K562 (cell line): ENCODE results near the gene TAPBPL. TPM values are rescaled to one million over a fixed set of nuclear protein-coding genes. Genes with fewer than 3 reads are reported as not detected.

Experiments used
- ATAC-seq: fragments of 200-7000 bp; cut with Tn5 transposase; 3 replicates; pipeline ENCODE4 v1.9.1; 2020; ENCODE audit warnings: moderate library complexity
- BruUV-seq: library from RNA; stranded (reverse); fragments of 400-500 nt; replicated peaks from 2 replicates; lab custom pipeline; 2021; lab: Mats Ljungman, UMichigan
- CTCF ChIA-PET: fragments of 300-600 bp; formaldehyde crosslinking; extraction: SDS; loops from one replicate; lab custom pipeline; 2021; ENCODE audit warnings: low intra/inter-chr PET ratio; lab: Yijun Ruan, JAX
- POLR2A ChIA-PET: fragments of 300-600, 350-650 bp; sonication (Branson Sonifier 250); formaldehyde crosslinking; extraction: SDS; loops from one replicate; lab custom pipeline; 2021; ENCODE audit warnings: antibody characterized with exemption, inconsistent platforms; lab: Yijun Ruan, JAX
- DNase-seq, 4 experiments: peaks; one replicate each; pipeline versions ENCODE4 v3.0.0 to v3.0.0-alpha.2; 2011 to 2018; ENCODE audit warnings: low spot score in 3 of 4, mixed read lengths in 3 of 4; ENCODE audit errors: extremely low read depth in 1 of 4
- FAIRE-seq: peaks from 2 replicates; lab custom pipeline; 2011; peaks lifted over from hg19 to GRCh38; lab: Jason Lieb, UNC
- H2AFZ ChIP-seq: 2 replicates; pipeline ENCODE4 v1.6.0; 2011; ENCODE audit warnings: low read depth, low read length, control low read depth, inconsistent platforms
- H3K27ac ChIP-seq: fragments of 200-600 bp; 3 replicates; pipeline ENCODE4 v1.8.0; 2011; ENCODE audit warnings: low read depth, mild to moderate bottlenecking, control low read depth, inconsistent platforms, low read length, moderate library complexity, mixed read lengths; ENCODE audit errors: extremely low read depth
- H3K27me3 ChIP-seq, 2 experiments: fragments of 300-600 bp in 1 of 2; 2 replicates in 1 of 2; 3 replicates in 1 of 2; pipeline versions ENCODE4 v1.6.0 to v1.8.0; 2011; ENCODE audit warnings: inconsistent platforms in 2 of 2, low read length in 2 of 2, mild to moderate bottlenecking in 1 of 2, mixed read lengths in 1 of 2, moderate library complexity in 1 of 2; ENCODE audit not compliant: control insufficient read depth in 2 of 2, insufficient read depth in 2 of 2
- H3K36me3 ChIP-seq: fragments of 300-600 bp; 3 replicates; pipeline ENCODE4 v1.8.0; 2011; ENCODE audit warnings: mild to moderate bottlenecking, low read length, inconsistent platforms; ENCODE audit not compliant: control insufficient read depth, insufficient read depth
- H3K4me1 ChIP-seq, 2 experiments: fragments of 200-600 bp in 1 of 2; replicated peaks in 1 of 2; 2 replicates in 1 of 2; 3 replicates in 1 of 2; pipeline versions ENCODE4 v1.5.1 to v1.8.0; 2011; ENCODE audit warnings: inconsistent platforms in 2 of 2, low read length in 2 of 2, mild to moderate bottlenecking in 1 of 2, mixed read lengths in 1 of 2, moderate library complexity in 1 of 2; ENCODE audit not compliant: control insufficient read depth in 2 of 2, insufficient read depth in 2 of 2
- H3K4me2 ChIP-seq: 2 replicates; pipeline ENCODE4 v1.6.1; 2011; ENCODE audit warnings: low read length, control low read depth, inconsistent platforms, mixed read lengths; ENCODE audit not compliant: insufficient read depth
- H3K4me3 ChIP-seq: fragments of 200-600 bp; sonication (generic), shearing (Covaris generic); 2 replicates; pipeline ENCODE4 v1.5.1; 2016; ENCODE audit warnings: control low read depth, inconsistent platforms
- H3K79me2 ChIP-seq: fragments of 200-600 bp; 3 replicates; pipeline ENCODE4 v1.8.0; 2011; ENCODE audit warnings: low read length, inconsistent platforms; ENCODE audit not compliant: control insufficient read depth, insufficient read depth
- H3K9ac ChIP-seq, 2 experiments: 2 replicates each; pipeline versions ENCODE4 v1.6.0 to v1.6.1; 2011; ENCODE audit warnings: low read depth in 2 of 2, low read length in 2 of 2, control low read depth in 1 of 2, inconsistent platforms in 1 of 2, mild to moderate bottlenecking in 1 of 2, mixed read lengths in 1 of 2; ENCODE audit not compliant: insufficient read depth in 1 of 2
- H3K9me1 ChIP-seq: one replicate; pipeline ENCODE4 v1.6.0; 2011; ENCODE audit warnings: inconsistent platforms, mild to moderate bottlenecking, low read length, moderate library complexity; ENCODE audit not compliant: control insufficient read depth, insufficient read depth
- H3K9me3 ChIP-seq: replicated peaks from 2 replicates; pipeline ENCODE4 v1.5.1; 2011; ENCODE audit warnings: low read depth, low read length, inconsistent platforms; ENCODE audit not compliant: control insufficient read depth, insufficient read depth
- H4K20me1 ChIP-seq: replicated peaks from 2 replicates; pipeline ENCODE4 v1.6.1; 2011; ENCODE audit warnings: low read length, inconsistent platforms, mixed read lengths; ENCODE audit not compliant: control insufficient read depth, insufficient read depth
- EZH2 ChIP-seq: IDR thresholded peaks from 2 replicates; pipeline ENCODE4 v1.6.1; 2012; ENCODE audit warnings: low read depth, mild to moderate bottlenecking, inconsistent platforms, low read length, borderline replicate concordance
- HNRNPK ChIP-seq: fragments of 200-400 bp; formaldehyde crosslinking; IDR thresholded peaks from one replicate; pipeline ENCODE4 v1.6.1; 2018; ENCODE audit warnings: mild to moderate bottlenecking, low read depth, low read length; ENCODE audit not compliant: poor library complexity, severe bottlenecking
- SUPT5H ChIP-seq: fragments of 450-650 bp; IDR thresholded peaks from 2 replicates; pipeline ENCODE4 v1.6.1; 2016
- ZKSCAN1 ChIP-seq: fragments of 150-350 bp; IDR thresholded peaks from 2 replicates; pipeline ENCODE4 v1.6.1; 2016; ENCODE audit warnings: low read depth, low read length
- WGBS: fragments of 100-300 bp; shearing (Covaris generic); methylation state at CpG from one replicate; pipeline ENCODE4 v1.1.6; 2016; ENCODE audit warnings: low coverage, mixed read lengths; ENCODE audit not compliant: insufficient coverage; ENCODE audit errors: missing lambda C conversion rate; 5-methylcytosine and 5-hydroxymethylcytosine counted together
- in situ Hi-C: fragments of 300-500 bp; cut with MboI; formaldehyde crosslinking; loops from 4 replicates; pipeline ENCODE4 v1.15.0; 2018; ENCODE audit warnings: inconsistent platforms, mixed read lengths
- intact Hi-C: fragments of 100-400 bp; cut with micrococcal nuclease; formaldehyde crosslinking; loops from 2 replicates; pipeline ENCODE4 v1.14.2; 2022
- polyA plus RNA-seq, 8 experiments: library from polyadenylated mRNA; depleted of rRNA in 4 of 8; stranded (reverse) in 5 of 8; unstranded in 3 of 8; fragments of >200 nt; fragmentation: Nextera tagmentation in 2 of 8; fragmentation: Illumina TruSeq in 1 of 8; extraction: Ambion mirVana in 2 of 8; extraction: Trizol in 1 of 8; gene quantifications; 2 replicates each; pipeline versions ENCODE4 v1.2.1 to v1.2.3, GENCODE V29; 2011 to 2014; ENCODE audit warnings: inconsistent platforms in 1 of 8, missing spikeins in 1 of 8
- total RNA-seq, 7 experiments: library from RNA; depleted of rRNA in 6 of 7; stranded (reverse); fragments of >200 nt in 6 of 7; fragmentation: Illumina TruSeq in 2 of 7; extraction: Trizol in 2 of 7; gene quantifications; 2 replicates each; pipeline versions ENCODE4 v1.2.1 to v1.2.3, GENCODE V29; 2011 to 2021; ENCODE audit warnings: low replicate concordance in 1 of 7
- TF ChIP-seq, protein P1 (sequence below): fragments of 450-650 bp; IDR thresholded peaks from 2 replicates; pipeline ENCODE4 v1.6.1; 2018; ENCODE audit not compliant: partially characterized antibody
- TF ChIP-seq, protein P2 (sequence below): sonication (generic); formaldehyde crosslinking; IDR thresholded peaks from 2 replicates; pipeline ENCODE4 v1.8.0; 2022; ENCODE audit warnings: missing genetic modification reagents, mild to moderate bottlenecking, moderate library complexity, borderline replicate concordance

The TAPBPL gene
- total and polyA plus RNA-seq, 9 of the 15 experiments (the other 6 are each of a cell fraction or from before 2014, with no cell fraction given): 0.29 to 1.6 (median 0.45) TPM

DNA sequence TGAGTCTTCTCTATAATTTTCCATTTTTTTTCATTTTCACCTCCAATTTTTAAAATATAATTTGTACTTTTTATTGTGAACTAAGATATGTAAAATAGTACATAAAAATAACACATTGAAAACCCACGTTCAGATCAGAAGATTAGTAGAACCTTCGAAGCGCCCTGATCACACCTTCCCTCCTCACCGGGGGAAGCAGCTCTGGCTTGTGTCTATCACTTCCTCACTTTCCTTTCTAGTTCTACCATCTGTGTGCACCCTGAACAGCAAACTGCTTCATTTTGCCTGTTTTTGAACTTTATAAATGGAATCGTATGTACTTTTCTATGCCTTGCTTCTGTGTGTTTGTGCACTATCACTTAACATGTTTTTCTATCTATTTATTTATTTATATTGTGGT lies 18.9 kb upstream of the TAPBPL start (continued):
- TF ChIP-seq, protein P1, sequence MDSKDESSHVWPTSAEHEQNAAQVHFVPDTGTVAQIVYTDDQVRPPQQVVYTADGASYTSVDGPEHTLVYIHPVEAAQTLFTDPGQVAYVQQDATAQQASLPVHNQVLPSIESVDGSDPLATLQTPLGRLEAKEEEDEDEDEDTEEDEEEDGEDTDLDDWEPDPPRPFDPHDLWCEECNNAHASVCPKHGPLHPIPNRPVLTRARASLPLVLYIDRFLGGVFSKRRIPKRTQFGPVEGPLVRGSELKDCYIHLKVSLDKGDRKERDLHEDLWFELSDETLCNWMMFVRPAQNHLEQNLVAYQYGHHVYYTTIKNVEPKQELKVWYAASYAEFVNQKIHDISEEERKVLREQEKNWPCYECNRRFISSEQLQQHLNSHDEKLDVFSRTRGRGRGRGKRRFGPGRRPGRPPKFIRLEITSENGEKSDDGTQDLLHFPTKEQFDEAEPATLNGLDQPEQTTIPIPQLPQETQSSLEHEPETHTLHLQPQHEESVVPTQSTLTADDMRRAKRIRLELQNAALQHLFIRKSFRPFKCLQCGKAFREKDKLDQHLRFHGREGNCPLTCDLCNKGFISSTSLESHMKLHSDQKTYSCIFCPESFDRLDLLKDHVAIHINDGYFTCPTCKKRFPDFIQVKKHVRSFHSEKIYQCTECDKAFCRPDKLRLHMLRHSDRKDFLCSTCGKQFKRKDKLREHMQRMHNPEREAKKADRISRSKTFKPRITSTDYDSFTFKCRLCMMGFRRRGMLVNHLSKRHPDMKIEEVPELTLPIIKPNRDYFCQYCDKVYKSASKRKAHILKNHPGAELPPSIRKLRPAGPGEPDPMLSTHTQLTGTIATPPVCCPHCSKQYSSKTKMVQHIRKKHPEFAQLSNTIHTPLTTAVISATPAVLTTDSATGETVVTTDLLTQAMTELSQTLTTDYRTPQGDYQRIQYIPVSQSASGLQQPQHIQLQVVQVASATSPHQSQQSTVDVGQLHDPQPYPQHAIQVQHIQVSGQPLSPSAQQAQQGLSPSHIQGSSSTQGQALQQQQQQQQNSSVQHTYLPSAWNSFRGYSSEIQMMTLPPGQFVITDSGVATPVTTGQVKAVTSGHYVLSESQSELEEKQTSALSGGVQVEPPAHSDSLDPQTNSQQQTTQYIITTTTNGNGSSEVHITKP: no peak
- no peak for TF ChIP-seq EZH2
- TF ChIP-seq SUPT5H: no peak

DNA sequence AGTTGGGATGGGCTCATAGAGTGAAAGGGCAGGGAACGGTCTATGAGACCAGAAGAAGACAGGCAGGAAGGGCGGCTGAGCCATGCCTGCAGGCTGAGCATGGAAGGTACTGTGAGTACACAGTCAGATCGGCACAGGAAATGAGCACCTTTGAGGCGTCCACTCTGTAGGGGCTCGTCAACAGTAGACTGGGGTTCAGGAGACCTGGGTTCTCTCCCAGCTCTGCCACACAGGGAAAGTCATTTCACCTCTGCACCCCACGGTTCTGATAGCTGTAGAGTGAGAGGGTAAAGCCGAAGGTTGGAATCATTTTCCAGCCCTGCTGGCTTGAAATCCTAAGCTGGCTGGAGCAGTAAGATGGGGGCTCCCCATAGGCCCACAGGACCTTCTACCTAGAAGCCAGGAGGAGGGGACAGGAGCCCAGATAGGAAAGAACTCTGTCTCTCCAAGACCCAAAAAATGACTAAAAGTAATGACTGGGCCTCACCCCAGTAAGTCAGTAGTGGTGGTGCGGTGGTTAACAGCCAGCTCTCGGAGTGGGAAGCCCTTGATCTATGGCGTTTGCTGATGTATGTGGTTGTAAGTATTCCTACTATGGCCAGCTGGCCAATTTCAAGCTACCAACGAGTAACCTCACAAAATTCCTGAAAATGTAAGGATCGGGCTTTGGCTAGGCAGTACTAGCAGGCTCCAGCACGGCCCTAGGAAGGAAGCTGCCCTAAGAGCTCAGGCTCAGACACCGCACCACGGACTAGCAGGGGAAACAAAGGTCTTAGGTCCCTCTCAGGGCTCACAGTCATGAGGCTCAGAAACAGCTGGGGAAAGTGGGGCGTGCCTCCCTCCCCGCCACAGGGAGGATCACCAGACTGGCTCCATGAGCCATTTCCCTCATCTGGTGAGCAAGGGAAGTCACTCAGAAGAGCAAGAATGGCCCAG lies 17.4 kb upstream of the TAPBPL start:
- intact Hi-C loops (no loop called here), in situ Hi-C loops (no loop called here)
- Histone ChIP-seq H4K20me1 (no peaks in the 10 kb centered on the region), H3K27me3 (no peaks in the 10 kb centered on the region), H3K4me3 (no peak overlapping the region), H3K9me1 (no peaks in the 10 kb centered on the region), H3K9ac (peak overlapping the region in 1 of 2 experiments; percentile 48; a peak in 1 of 4 replicates), H3K79me2 (no peaks in the 10 kb centered on the region), H3K36me3 (no peaks in the 10 kb centered on the region), H3K9me3 (no peaks in the 10 kb centered on the region), H3K4me1 (peaks cover 7 to 18% of the 10 kb centered on the region in 2 experiments; a peak in 3 of 5 replicates), H2AFZ (0 out of 2 replicates have a peak overlapping the region, but pooled peaks have one; percentile 16), H3K4me2 (no peak overlapping the region), H3K27ac (no peak overlapping the region)
- DNase-seq (no peak), ATAC-seq (no peak), FAIRE-seq (no peak)
- WGBS: 73% methylated on average over 13 of the region's 17 CpGs
- BruUV-seq: no TSS peak
- ChIA-PET POLR2A (interaction anchor here (0.7 to 1.1 kb wide), 2 partner anchors 35 to 59 kb away, joined by 3 read pairs; partner anchors contain the start of gene MRPL51), CTCF (no interaction called here)
- TF ChIP-seq, protein P2, sequence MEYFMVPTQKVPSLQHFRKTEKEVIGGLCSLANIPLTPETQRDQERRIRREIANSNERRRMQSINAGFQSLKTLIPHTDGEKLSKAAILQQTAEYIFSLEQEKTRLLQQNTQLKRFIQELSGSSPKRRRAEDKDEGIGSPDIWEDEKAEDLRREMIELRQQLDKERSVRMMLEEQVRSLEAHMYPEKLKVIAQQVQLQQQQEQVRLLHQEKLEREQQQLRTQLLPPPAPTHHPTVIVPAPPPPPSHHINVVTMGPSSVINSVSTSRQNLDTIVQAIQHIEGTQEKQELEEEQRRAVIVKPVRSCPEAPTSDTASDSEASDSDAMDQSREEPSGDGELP (CRISPR knock-in tag): 0 out of 2 replicates have a peak, but pooled peaks have one; percentile 24
- no peak for TF ChIP-seq HNRNPK
- TF ChIP-seq ZKSCAN1: no peak
